Caco-2 (cell line): ENCODE data around the gene PNPLA7. TPM values are rescaled to one million over a fixed set of nuclear protein-coding genes. Genes with fewer than 3 reads are reported as not detected.

Experiments used
- BruUV-seq: library from RNA; stranded (reverse); fragments of 400-500 nt; replicated peaks from 2 replicates; lab custom pipeline; 2021; lab: Mats Ljungman, UMichigan
- CTCF ChIA-PET: fragments of 300-600 bp; sonication (Branson Sonifier 250); formaldehyde crosslinking; loops from one replicate; lab custom pipeline; 2022; ENCODE audit warnings: antibody characterized with exemption; lab: Charles Lee
- POLR2A ChIA-PET: fragments of 300-600 bp; sonication (Branson Sonifier 250); formaldehyde crosslinking; loops from one replicate; lab custom pipeline; 2022; ENCODE audit warnings: antibody characterized with exemption; lab: Charles Lee
- DNase-seq, 2 experiments: peaks; one replicate each; pipeline versions ENCODE4 v3.0.0 to v3.0.0-alpha.2; 2020 to 2022
- H3K27me3 ChIP-seq: replicated peaks from 2 replicates; pipeline ENCODE4 v1.6.0; 2011; ENCODE audit warnings: low read length; ENCODE audit not compliant: control insufficient read depth, insufficient read depth
- H3K36me3 ChIP-seq: 2 replicates; pipeline ENCODE4 v1.5.1; 2011; ENCODE audit warnings: low read length; ENCODE audit not compliant: control insufficient read depth, insufficient read depth
- H3K4me1 ChIP-seq: fragments of 250-450 bp; sonication (Bioruptor Pico); 2 replicates; pipeline ENCODE4 v1.5.1; 2020; ENCODE audit warnings: mild to moderate bottlenecking
- H3K4me3 ChIP-seq: 2 replicates; pipeline ENCODE4 v1.5.1; 2011; ENCODE audit warnings: low read depth, mild to moderate bottlenecking, control low read depth, low read length
- H3K9me3 ChIP-seq: fragments of 250-450 bp; sonication (Bioruptor Pico); 2 replicates; pipeline ENCODE4 v1.5.1; 2020; ENCODE audit warnings: mild to moderate bottlenecking, moderate library complexity
- H3K27ac Mint-ChIP-seq: one replicate; pipeline ENCODE4 v1.8.0; 2022; ENCODE audit warnings: mixed read lengths; ENCODE audit not compliant: unreplicated experiment
- H3K27me3 Mint-ChIP-seq: one replicate; pipeline ENCODE4 v1.8.0; 2022; ENCODE audit warnings: mixed read lengths; ENCODE audit not compliant: insufficient read depth, unreplicated experiment
- H3K36me3 Mint-ChIP-seq: one replicate; pipeline ENCODE4 v1.8.0; 2022; ENCODE audit warnings: mild to moderate bottlenecking, mixed read lengths; ENCODE audit not compliant: insufficient read depth, unreplicated experiment
- H3K4me1 Mint-ChIP-seq: one replicate; pipeline ENCODE4 v1.8.0; 2022; ENCODE audit warnings: low read depth, mixed read lengths; ENCODE audit not compliant: unreplicated experiment
- H3K4me3 Mint-ChIP-seq: one replicate; pipeline ENCODE4 v1.8.0; 2022; ENCODE audit warnings: mild to moderate bottlenecking, moderate library complexity, mixed read lengths; ENCODE audit not compliant: unreplicated experiment
- H3K9me3 Mint-ChIP-seq: one replicate; pipeline ENCODE4 v1.8.0; 2022; ENCODE audit warnings: mixed read lengths; ENCODE audit not compliant: unreplicated experiment
- intact Hi-C: fragments of 100-400 bp; cut with micrococcal nuclease; formaldehyde crosslinking; loops from one replicate; pipeline ENCODE4 v1.10.0; 2022; ENCODE audit not compliant: unreplicated experiment
- total RNA-seq: library from RNA; stranded (reverse); gene quantifications from 2 replicates; pipeline ENCODE4 v1.2.3, GENCODE V29; 2022
- TF ChIP-seq, protein P1 (sequence below), 2 experiments: fragments of 200-600 bp in 1 of 2; IDR thresholded peaks; 1 replicate in 1 of 2; 2 replicates in 1 of 2; pipeline versions ENCODE4 v1.5.1 to v1.8.0; 2011 to 2022; ENCODE audit warnings: antibody characterized with exemption in 1 of 2, control low read depth in 1 of 2, inconsistent platforms in 1 of 2, low read depth in 1 of 2, low read length in 1 of 2, mild to moderate bottlenecking in 1 of 2, moderate library complexity in 1 of 2; ENCODE audit not compliant: insufficient read depth in 1 of 2, severe bottlenecking in 1 of 2, unreplicated experiment in 1 of 2

PNPLA7 gene
- total RNA-seq, 1 experiment from 2014 or later: 1.8 TPM

DNA sequence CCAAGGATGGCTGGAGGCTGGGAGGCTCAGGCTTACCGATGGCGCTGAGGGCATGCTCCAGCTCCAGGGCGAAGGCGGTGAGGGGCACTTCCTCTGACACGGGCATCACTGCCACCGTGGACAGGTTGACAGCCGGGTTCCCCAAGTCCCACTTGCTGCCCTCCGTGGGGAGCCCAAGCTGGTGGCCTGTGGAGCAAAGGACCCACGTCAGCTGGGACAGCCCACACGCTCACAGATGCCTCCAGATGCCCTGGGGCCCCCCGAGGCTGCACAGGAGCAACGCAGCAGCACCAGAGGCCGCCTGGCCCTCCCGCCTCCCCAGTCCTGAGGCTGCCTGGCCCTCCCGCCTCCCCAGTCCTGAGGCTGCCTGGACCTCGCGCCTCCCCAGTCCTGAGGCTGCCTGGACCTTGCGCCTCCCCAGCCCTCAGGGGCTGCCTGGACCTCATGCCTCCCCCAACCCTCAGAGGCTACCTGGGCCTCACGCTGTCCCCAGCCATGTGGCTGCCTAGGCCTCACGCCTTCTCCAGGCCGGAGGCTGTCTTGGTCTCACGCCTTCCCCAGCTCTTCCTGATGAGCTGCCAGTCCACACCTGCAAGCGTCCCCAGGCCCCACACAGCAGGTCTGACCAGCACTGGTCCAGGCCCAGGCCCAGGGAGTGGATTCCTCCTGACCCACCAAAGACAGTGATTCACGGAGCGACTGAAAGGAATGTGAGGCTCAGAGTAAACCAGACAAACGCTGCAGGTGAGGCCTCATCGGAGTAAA, 65.5 kb downstream of the PNPLA7 start:
- H3K36me3 ChIP-seq: no peaks in the 10 kb centered on the region
- no peaks in the 10 kb centered on the region for H3K9me3 ChIP-seq
- peak in 1 of 2 experiments; percentile 27 for DNase-seq
- no peak overlapping the region for H3K4me3 ChIP-seq
- Mint-ChIP-seq H3K9me3 (no peaks in the 10 kb centered on the region), H3K4me3 (no peak overlapping the region), H3K27ac (no peak overlapping the region), H3K27me3 (no peaks in the 10 kb centered on the region), H3K36me3 (no peaks in the 10 kb centered on the region), H3K4me1 (peaks cover under 1% of the 10 kb centered on the region)
- no peaks in the 10 kb centered on the region; the same call in 1 of the 2 replicates for H3K4me1 ChIP-seq
- TF ChIP-seq, protein P1, sequence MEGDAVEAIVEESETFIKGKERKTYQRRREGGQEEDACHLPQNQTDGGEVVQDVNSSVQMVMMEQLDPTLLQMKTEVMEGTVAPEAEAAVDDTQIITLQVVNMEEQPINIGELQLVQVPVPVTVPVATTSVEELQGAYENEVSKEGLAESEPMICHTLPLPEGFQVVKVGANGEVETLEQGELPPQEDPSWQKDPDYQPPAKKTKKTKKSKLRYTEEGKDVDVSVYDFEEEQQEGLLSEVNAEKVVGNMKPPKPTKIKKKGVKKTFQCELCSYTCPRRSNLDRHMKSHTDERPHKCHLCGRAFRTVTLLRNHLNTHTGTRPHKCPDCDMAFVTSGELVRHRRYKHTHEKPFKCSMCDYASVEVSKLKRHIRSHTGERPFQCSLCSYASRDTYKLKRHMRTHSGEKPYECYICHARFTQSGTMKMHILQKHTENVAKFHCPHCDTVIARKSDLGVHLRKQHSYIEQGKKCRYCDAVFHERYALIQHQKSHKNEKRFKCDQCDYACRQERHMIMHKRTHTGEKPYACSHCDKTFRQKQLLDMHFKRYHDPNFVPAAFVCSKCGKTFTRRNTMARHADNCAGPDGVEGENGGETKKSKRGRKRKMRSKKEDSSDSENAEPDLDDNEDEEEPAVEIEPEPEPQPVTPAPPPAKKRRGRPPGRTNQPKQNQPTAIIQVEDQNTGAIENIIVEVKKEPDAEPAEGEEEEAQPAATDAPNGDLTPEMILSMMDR (IDR thresholded peaks at IDR 0.05; ENCODE audit: insufficient read depth in 1 of 2, low read depth in 1 of 2, low read length in 1 of 2, severe bottlenecking in 1 of 2, unreplicated experiment in 1 of 2): no peak
- H3K27me3 ChIP-seq: no peaks in the 10 kb centered on the region; the same call in 1 of the 2 replicates
- BruUV-seq: no TSS peak
- intact Hi-C loops: no loop called here
- CTCF ChIA-PET: no interaction called here
- POLR2A ChIA-PET: no interaction called here

DNA sequence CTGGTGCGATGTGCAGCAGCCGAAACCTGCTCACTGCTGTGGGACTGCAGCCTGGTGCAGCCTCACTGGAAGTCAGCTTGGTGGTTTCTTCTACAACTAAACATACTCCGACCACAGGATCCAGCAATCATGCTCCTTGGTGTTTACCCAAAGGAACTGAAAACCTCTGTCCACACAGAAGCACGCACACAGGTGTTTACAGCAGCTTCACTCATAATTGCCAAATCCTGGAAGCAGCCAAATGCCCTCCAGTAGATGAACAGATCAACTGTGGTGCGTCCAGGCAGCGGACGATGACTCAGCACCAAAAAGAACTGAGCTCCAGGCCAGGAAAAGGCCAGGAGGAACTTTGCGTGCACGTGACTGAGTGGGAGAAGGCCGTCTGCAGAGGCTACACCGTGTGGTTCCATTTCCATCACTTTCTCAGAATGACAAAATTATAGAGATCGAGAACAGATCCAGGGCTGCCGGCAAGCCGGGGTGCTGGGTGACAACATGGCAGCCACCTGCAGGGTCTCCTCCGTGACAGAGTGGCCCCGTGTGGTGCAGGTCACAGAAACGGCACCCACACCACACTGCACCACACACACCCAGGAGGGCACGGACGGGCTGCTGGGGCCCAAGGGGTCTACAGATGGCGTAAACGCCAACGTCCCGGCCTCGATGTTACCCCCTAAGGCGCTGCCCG, 68.0 kb downstream of the PNPLA7 start:
- no peaks in the 10 kb centered on the region for H3K27me3 Mint-ChIP-seq
- Histone ChIP-seq H3K36me3 (no peaks in the 10 kb centered on the region), H3K9me3 (no peaks in the 10 kb centered on the region), H3K4me1 (peaks cover 11% of the 10 kb centered on the region; the same call in 1 of the 2 replicates), H3K4me3 (no peak overlapping the region), H3K27me3 (no peaks in the 10 kb centered on the region)
- BruUV-seq: no TSS peak
- CTCF ChIA-PET: interaction anchor here (0.5 kb wide), 1 partner anchor 59 kb away, joined by 4 read pairs; the partner anchor contains the start of genes EXD3 and NOXA1
- POLR2A ChIA-PET: no interaction called here
- H3K4me3 Mint-ChIP-seq: no peak overlapping the region
- no peak overlapping the region for H3K27ac Mint-ChIP-seq
- TF ChIP-seq, protein P1 (IDR thresholded peaks at IDR 0.05; ENCODE audit: insufficient read depth in 1 of 2, low read depth in 1 of 2, low read length in 1 of 2, severe bottlenecking in 1 of 2, unreplicated experiment in 1 of 2): no peak
- no peak for DNase-seq
- intact Hi-C loops: no loop called here
- H3K36me3 Mint-ChIP-seq: peaks cover 2% of the 10 kb centered on the region
- H3K9me3 Mint-ChIP-seq: no peaks in the 10 kb centered on the region
- H3K4me1 Mint-ChIP-seq: peaks cover 7% of the 10 kb centered on the region
